NCI-H2227 (cell line): Measurements from ENCODE around the gene STAM2.
"Not testable (repeated sequence)": the region's sequence is repeated elsewhere in the genome, so short reads cannot be mapped to it uniquely, and the experiment has no call there.

Experiments
- DNase-seq: peaks from one replicate; lab custom pipeline; 2025; ENCODE audit not compliant: unreplicated experiment; lab: John Stamatoyannopoulos, UW

STAM2 gene

GRCh38 chr2:152172201-152172785 lies 3.3 kb downstream of the STAM2 start:
- not testable (repeated sequence) for DNase-seq

GRCh38 chr2:152171718-152172117 lies 3.8 kb downstream of the STAM2 start:
- DNase-seq, result no peak

- DNase-seq, result not testable (repeated sequence)
Measured at GRCh38 chr2:152169158-152169557, 6.4 kb downstream of the STAM2 start.

- DNase-seq, result not testable (repeated sequence)
Measured at GRCh38 chr2:152167470-152167869, 8.1 kb downstream of the STAM2 start.

GRCh38 chr2:152167065-152167464 lies 8.5 kb downstream of the STAM2 start:
- no peak for DNase-seq

GRCh38 chr2:152166633-152167032 lies 8.9 kb downstream of the STAM2 start:
- DNase-seq, result no peak

- no peak for DNase-seq
Measured at GRCh38 chr2:152165780-152166179, 9.8 kb downstream of the STAM2 start.

GRCh38 chr2:152165306-152165705 lies 10.3 kb downstream of the STAM2 start:
- no peak for DNase-seq

GRCh38 chr2:152163669-152164068 lies 11.9 kb downstream of the STAM2 start:
- not testable (repeated sequence) for DNase-seq

GRCh38 chr2:152162141-152162540 lies 13.4 kb downstream of the STAM2 start:
- DNase-seq, result no peak

GRCh38 chr2:152161598-152161997 lies 14.0 kb downstream of the STAM2 start:
- DNase-seq, result no peak

GRCh38 chr2:152160378-152160777 lies 15.2 kb downstream of the STAM2 start:
- not testable (repeated sequence) for DNase-seq

- DNase-seq, result no peak
Measured at GRCh38 chr2:152157253-152157652, 18.3 kb downstream of the STAM2 start.

GRCh38 chr2:152155209-152155608 lies 20.4 kb downstream of the STAM2 start:
- DNase-seq, result no peak

GRCh38 chr2:152154462-152154861 lies 21.1 kb downstream of the STAM2 start:
- no peak for DNase-seq

GRCh38 chr2:152134488-152135280 lies 40.9 kb downstream of the STAM2 start:
- DNase-seq, result no peak

- DNase-seq, result no peak
Measured at GRCh38 chr2:152132306-152132705, 43.3 kb downstream of the STAM2 start.

GRCh38 chr2:152127628-152128027 lies 47.9 kb downstream of the STAM2 start:
- no peak for DNase-seq

GRCh38 chr2:152126664-152127063 lies 48.9 kb downstream of the STAM2 start:
- DNase-seq, result no peak

GRCh38 chr2:152122161-152122560 lies 53.4 kb downstream of the STAM2 start:
- no peak for DNase-seq

- no peak for DNase-seq
Measured at GRCh38 chr2:152120430-152120829, 55.1 kb downstream of the STAM2 start.

GRCh38 chr2:152115952-152116351 lies 59.6 kb downstream of the STAM2 start:
- no peak for DNase-seq

- DNase-seq, result no peak
Measured at GRCh38 chr2:152114366-152114765, 61.2 kb downstream of the STAM2 start.
